ENCODE data around the gene LY6G5B. TPM values are rescaled to one million over a fixed set of nuclear protein-coding genes. Genes with fewer than 3 reads are reported as not detected.
A peak's percentile ranks its signal among the peaks of the same experiment; 100 is the strongest.

The LY6G5B gene
- total RNA-seq, 2 experiments from 2014 or later = 16.1 to 25.0 TPM

GRCh38 chr6:31651602-31652191, 18.1 kb upstream of the LY6G5B start:
- H3K4me1 Mint-ChIP-seq = peaks cover 51% of the 10 kb centered on the region
- H3K4me3 Mint-ChIP-seq = peak overlapping the region; percentile 89
- peak; percentile 83 for DNase-seq
- no peaks in the 10 kb centered on the region for H3K27me3 Mint-ChIP-seq
- no peaks in the 10 kb centered on the region for H3K9me3 Mint-ChIP-seq (ENCODE audit: low read depth)
- peak; percentile 56 for ATAC-seq
- peaks cover 32% of the 10 kb centered on the region for H3K36me3 Mint-ChIP-seq
- peak overlapping the region; percentile 96 for H3K27ac Mint-ChIP-seq
- CTCF ChIA-PET = interaction anchor here (0.6 to 5.6 kb wide), 14 partner anchors 9 to 211 kb away, joined by 3 to 39 read pairs (median 4); partner anchors contain the start of genes C6orf47, GPANK1, LY6G5B and NCR3

- CTCF ChIA-PET = interaction anchor here (0.7 to 5.6 kb wide), 20 partner anchors 8 to 270 kb away, joined by 3 to 39 read pairs (median 4); partner anchors contain the start of genes ABHD16A, C6orf47, GPANK1 and LY6G5B
- Mint-ChIP-seq H3K4me1 (peaks cover 62% of the 10 kb centered on the region), H3K9me3 (ENCODE audit: low read depth) (no peaks in the 10 kb centered on the region), H3K36me3 (peaks cover 34% of the 10 kb centered on the region), H3K27me3 (no peaks in the 10 kb centered on the region), H3K4me3 (peak overlapping the region; percentile 89), H3K27ac (peak overlapping the region; percentile 96)
- ATAC-seq (peak; percentile 74), DNase-seq (peak; percentile 94)
Observed at GRCh38 chr6:31652925-31653724, 16.7 kb upstream of the LY6G5B start.

- H3K4me3 Mint-ChIP-seq = no peak overlapping the region
- ATAC-seq (no peak), DNase-seq (no peak)
- no peaks in the 10 kb centered on the region for H3K9me3 Mint-ChIP-seq (ENCODE audit: low read depth)
- peaks cover 29% of the 10 kb centered on the region for H3K36me3 Mint-ChIP-seq
- H3K27ac Mint-ChIP-seq = no peak overlapping the region
- no peaks in the 10 kb centered on the region for H3K27me3 Mint-ChIP-seq
- H3K4me1 Mint-ChIP-seq = peaks cover 69% of the 10 kb centered on the region
- CTCF ChIA-PET = interaction anchor here (0.7 to 5.6 kb wide), 4 partner anchors 9 to 83 kb away, joined by 3 to 39 read pairs (median 4); partner anchors contain the start of gene GPANK1
Observed at GRCh38 chr6:31654574-31655348, 15.0 kb upstream of the LY6G5B start.

GRCh38 chr6:31655349-31656237, 14.2 kb upstream of the LY6G5B start, which contains the start of gene APOM:
Gene APOM, plus strand, starts transcription at chr6:31655894. Its CDS starts 73 bp downstream, at chr6:31655967.
- CTCF ChIA-PET = interaction anchor here (1.2 to 5.6 kb wide), 2 partner anchors 8 to 12 kb away, joined by 3 to 39 read pairs; partner anchors contain the start of gene GPANK1
- peaks cover 31% of the 10 kb centered on the region for H3K36me3 Mint-ChIP-seq
- DNase-seq (no peak), ATAC-seq (no peak)
- H3K27ac Mint-ChIP-seq = no peak within 1 kb of the TSS
- no peaks in the 10 kb centered on the region for H3K27me3 Mint-ChIP-seq
- no peak within 1 kb of the TSS for H3K4me3 Mint-ChIP-seq
- H3K9me3 Mint-ChIP-seq (ENCODE audit: low read depth) = no peaks in the 10 kb centered on the region
- peaks cover 69% of the 10 kb centered on the region for H3K4me1 Mint-ChIP-seq

- ATAC-seq = no peak
- peaks cover 75% of the 10 kb centered on the region for H3K4me1 Mint-ChIP-seq
- peaks cover 43% of the 10 kb centered on the region for H3K36me3 Mint-ChIP-seq
- DNase-seq = peak; percentile 79
- peak overlapping the region; percentile 53 for H3K4me3 Mint-ChIP-seq
- H3K27ac Mint-ChIP-seq = peak overlapping the region; percentile 83
- CTCF ChIA-PET = interaction anchor here (0.8 to 1.7 kb wide), 7 partner anchors 27 to 205 kb away, joined by 3 to 9 read pairs (median 3); partner anchors contain the start of gene NEU1
- no peaks in the 10 kb centered on the region for H3K27me3 Mint-ChIP-seq
- H3K9me3 Mint-ChIP-seq (ENCODE audit: low read depth) = no peaks in the 10 kb centered on the region
Observed at GRCh38 chr6:31657406-31658157, 12.2 kb upstream of the LY6G5B start.

GRCh38 chr6:31658158-31658688, 11.6 kb upstream of the LY6G5B start:
- Mint-ChIP-seq H3K27me3 (no peaks in the 10 kb centered on the region), H3K36me3 (peaks cover 46% of the 10 kb centered on the region), H3K27ac (peak overlapping the region; percentile 83), H3K4me1 (peaks cover 78% of the 10 kb centered on the region), H3K4me3 (peak overlapping the region; percentile 42), H3K9me3 (ENCODE audit: low read depth) (no peaks in the 10 kb centered on the region)
- CTCF ChIA-PET = interaction anchor here (0.8 to 1.7 kb wide), 5 partner anchors 26 to 172 kb away, joined by 3 to 9 read pairs (median 3); no protein-coding TSS in a partner anchor
- DNase-seq (no peak), ATAC-seq (no peak)

- peak overlapping the region; percentile 96 for H3K27ac Mint-ChIP-seq
- H3K9me3 Mint-ChIP-seq (ENCODE audit: low read depth) = no peaks in the 10 kb centered on the region
- peaks cover 55% of the 10 kb centered on the region for H3K36me3 Mint-ChIP-seq
- CTCF ChIA-PET = interaction anchor here (0.8 to 1.5 kb wide), 4 partner anchors 42 to 133 kb away, joined by 3 to 4 read pairs (median 3); no protein-coding TSS in a partner anchor
- H3K4me3 Mint-ChIP-seq = peak overlapping the region; percentile 99
- no peak for DNase-seq
- H3K27me3 Mint-ChIP-seq = no peaks in the 10 kb centered on the region
- no peak for ATAC-seq
- peaks cover 83% of the 10 kb centered on the region for H3K4me1 Mint-ChIP-seq
Observed at GRCh38 chr6:31658983-31659648, 10.7 kb upstream of the LY6G5B start.

- DNase-seq (peak; percentile 77), ATAC-seq (peak; percentile 48)
- H3K9me3 Mint-ChIP-seq (ENCODE audit: low read depth) = no peaks in the 10 kb centered on the region
- H3K27me3 Mint-ChIP-seq = no peaks in the 10 kb centered on the region
- CTCF ChIA-PET = interaction anchor here (1.0 to 1.5 kb wide), 9 partner anchors 8 to 132 kb away, joined by 3 to 8 read pairs (median 4); partner anchors contain the start of genes BAG6 and MSH5
- H3K27ac Mint-ChIP-seq = peak overlapping the region; percentile 96
- H3K4me3 Mint-ChIP-seq = peak overlapping the region; percentile 99
- H3K36me3 Mint-ChIP-seq = peaks cover 61% of the 10 kb centered on the region
- H3K4me1 Mint-ChIP-seq = peaks cover 81% of the 10 kb centered on the region
Observed at GRCh38 chr6:31659649-31660380, 10.0 kb upstream of the LY6G5B start.

- no peaks in the 10 kb centered on the region for H3K27me3 Mint-ChIP-seq
- peak; percentile 74 for ATAC-seq
- peak within 1 kb of the TSS; percentile 96 for H3K27ac Mint-ChIP-seq
- H3K36me3 Mint-ChIP-seq = peaks cover 60% of the 10 kb centered on the region
- CTCF ChIA-PET = interaction anchor here (1.0 to 2.2 kb wide), 9 partner anchors 9 to 131 kb away, joined by 3 to 8 read pairs (median 4); partner anchors contain the start of genes BAG6 and MSH5
- H3K4me1 Mint-ChIP-seq = peaks cover 75% of the 10 kb centered on the region
- H3K9me3 Mint-ChIP-seq (ENCODE audit: low read depth) = no peaks in the 10 kb centered on the region
- H3K4me3 Mint-ChIP-seq = peak within 1 kb of the TSS; percentile 99
- peak; percentile 88 for DNase-seq
Observed at GRCh38 chr6:31660381-31661261, 9.2 kb upstream of the LY6G5B start, which contains the start of gene C6orf47. Gene C6orf47, minus strand, starts transcription at chr6:31660778. Its CDS starts 831 bp downstream, at chr6:31659947.

All from activated CD8-positive, alpha-beta memory T cell treated with anti-CD3 and anti-CD28 coated beads, Interleukin-2, amount 10 ng/mL, durations not matched to agents 7 days and 5 days (primary cell).